H9 (cell line): ENCODE results near the gene EIF5A. TPM values are rescaled to one million over a fixed set of nuclear protein-coding genes. Genes with fewer than 3 reads are reported as not detected.

ENCODE experiments used
- DNase-seq: peaks from one replicate; pipeline ENCODE4 v3.0.0-alpha.2; 2017
- H2AFZ ChIP-seq: one replicate; pipeline ENCODE4 v1.6.1; 2013; ENCODE audit warnings: mild to moderate bottlenecking, low read length, control low read depth, moderate library complexity
- H2AK5ac ChIP-seq: 2 replicates; pipeline ENCODE4 v1.6.1; 2013; ENCODE audit warnings: low read length, control low read depth, mixed read lengths; ENCODE audit not compliant: insufficient read length
- H2BK120ac ChIP-seq: one replicate; pipeline ENCODE4 v1.6.1; 2013; ENCODE audit warnings: low read depth, mild to moderate bottlenecking, low read length, control low read depth, inconsistent platforms; ENCODE audit not compliant: poor library complexity, severe bottlenecking
- H2BK12ac ChIP-seq: 2 replicates; pipeline ENCODE4 v1.6.1; 2013; ENCODE audit warnings: low read length, control low read depth, mixed read lengths, low read depth; ENCODE audit not compliant: insufficient read length
- H2BK15ac ChIP-seq: 2 replicates; pipeline ENCODE4 v1.6.1; 2013; ENCODE audit warnings: low read depth, low read length, control low read depth
- H2BK20ac ChIP-seq: one replicate; pipeline ENCODE4 v1.6.1; 2013; ENCODE audit warnings: low read depth, mild to moderate bottlenecking, low read length, control low read depth, inconsistent platforms; ENCODE audit not compliant: poor library complexity, severe bottlenecking
- H2BK5ac ChIP-seq: 2 replicates; pipeline ENCODE4 v1.6.1; 2013; ENCODE audit warnings: low read length, control low read depth, mixed read lengths; ENCODE audit not compliant: insufficient read length
- H3K14ac ChIP-seq: 2 replicates; pipeline ENCODE4 v1.6.1; 2013; ENCODE audit warnings: low read length, control low read depth; ENCODE audit not compliant: insufficient read depth
- H3K18ac ChIP-seq: 2 replicates; pipeline ENCODE4 v1.6.1; 2013; ENCODE audit warnings: low read depth, mild to moderate bottlenecking, mixed read lengths, low read length, control low read depth; ENCODE audit not compliant: insufficient read length
- H3K23ac ChIP-seq: 2 replicates; pipeline ENCODE4 v1.6.1; 2013; ENCODE audit warnings: low read length, control low read depth, mixed read lengths, low read depth; ENCODE audit not compliant: insufficient read length
- H3K23me2 ChIP-seq: 2 replicates; pipeline ENCODE4 v1.6.1; 2013; ENCODE audit warnings: low read depth, mild to moderate bottlenecking, mixed read lengths, low read length, control low read depth; ENCODE audit not compliant: insufficient read length, poor library complexity, severe bottlenecking
- H3K27ac ChIP-seq: 2 replicates; pipeline ENCODE4 v1.5.1; 2013; ENCODE audit warnings: low read length, control low read depth, mixed read lengths, low read depth; ENCODE audit not compliant: insufficient read length
- H3K27me3 ChIP-seq: 2 replicates; pipeline ENCODE4 v1.6.1; 2013; ENCODE audit warnings: low read length, control low read depth, inconsistent platforms; ENCODE audit not compliant: insufficient read depth
- H3K4ac ChIP-seq: 2 replicates; pipeline ENCODE4 v1.6.1; 2013; ENCODE audit warnings: low read depth, mild to moderate bottlenecking, control low read depth, inconsistent platforms, low read length, moderate library complexity
- H3K4me1 ChIP-seq: 2 replicates; pipeline ENCODE4 v1.6.1; 2013; ENCODE audit warnings: low read length, control low read depth, inconsistent platforms; ENCODE audit not compliant: insufficient read depth
- H3K4me2 ChIP-seq: 2 replicates; pipeline ENCODE4 v1.6.1; 2013; ENCODE audit warnings: low read length, control low read depth, mixed read lengths; ENCODE audit not compliant: insufficient read length, insufficient read depth
- H3K56ac ChIP-seq: 2 replicates; pipeline ENCODE4 v1.6.1; 2013; ENCODE audit warnings: low read depth, mild to moderate bottlenecking, mixed read lengths, low read length, control low read depth; ENCODE audit not compliant: insufficient read length
- H3K79me1 ChIP-seq: 2 replicates; pipeline ENCODE4 v1.6.1; 2013; ENCODE audit warnings: low read depth, mild to moderate bottlenecking, moderate library complexity, low read length, control low read depth, inconsistent platforms; ENCODE audit not compliant: insufficient read depth, poor library complexity, severe bottlenecking
- H3K79me2 ChIP-seq: 2 replicates; pipeline ENCODE4 v1.6.1; 2013; ENCODE audit warnings: low read length, control low read depth, inconsistent platforms; ENCODE audit not compliant: insufficient read depth
- H3K9ac ChIP-seq: 2 replicates; pipeline ENCODE4 v1.6.1; 2013; ENCODE audit warnings: low read length, control low read depth, mixed read lengths; ENCODE audit not compliant: insufficient read length; ENCODE audit errors: extremely low read depth
- H3K9me3 ChIP-seq: one replicate; pipeline ENCODE4 v1.6.1; 2013; ENCODE audit warnings: low read depth, low read length, inconsistent platforms; ENCODE audit not compliant: control insufficient read depth
- H3T11ph ChIP-seq: one replicate; pipeline ENCODE4 v1.6.1; 2013; ENCODE audit warnings: mild to moderate bottlenecking, low read length, control low read depth, inconsistent platforms
- H4K20me1 ChIP-seq: one replicate; pipeline ENCODE4 v1.6.1; 2013; ENCODE audit not compliant: control insufficient read depth, insufficient read length, insufficient read depth
- H4K5ac ChIP-seq: 2 replicates; pipeline ENCODE4 v1.6.1; 2013; ENCODE audit warnings: low read depth, mild to moderate bottlenecking, mixed read lengths, low read length, control low read depth; ENCODE audit not compliant: insufficient read length
- H4K8ac ChIP-seq: replicated peaks from 2 replicates; pipeline ENCODE4 v1.6.1; 2013; ENCODE audit warnings: low read length, control low read depth, mixed read lengths, low read depth; ENCODE audit not compliant: insufficient read length
- H4K91ac ChIP-seq: 2 replicates; pipeline ENCODE4 v1.6.1; 2013; ENCODE audit warnings: low read depth, mild to moderate bottlenecking, moderate library complexity, mixed read lengths, low read length, control low read depth; ENCODE audit not compliant: insufficient read length
- H3K27ac Mint-ChIP-seq, 3 experiments: 2 replicates in 2 of 3; 3 replicates in 1 of 3; pipeline ENCODE4 v1.8.0; 2020 to 2021; ENCODE audit warnings: mixed read lengths in 3 of 3, mild to moderate bottlenecking in 1 of 3, moderate library complexity in 1 of 3
- H3K27me3 Mint-ChIP-seq: 2 replicates; pipeline ENCODE4 v1.8.0; 2021; ENCODE audit warnings: low read depth, mild to moderate bottlenecking, moderate library complexity, mixed read lengths
- H3K36me3 Mint-ChIP-seq, 3 experiments: 2 replicates in 2 of 3; 3 replicates in 1 of 3; pipeline ENCODE4 v1.8.0; 2020 to 2021; ENCODE audit warnings: low read depth in 3 of 3, mixed read lengths in 3 of 3; ENCODE audit not compliant: insufficient read depth in 1 of 3
- H3K4me1 Mint-ChIP-seq, 2 experiments: 2 replicates each; pipeline ENCODE4 v1.8.0; 2020; ENCODE audit warnings: mixed read lengths in 2 of 2
- H3K4me3 Mint-ChIP-seq, 2 experiments: 2 replicates in 1 of 2; 3 replicates in 1 of 2; pipeline ENCODE4 v1.8.0; 2020 to 2021; ENCODE audit warnings: mild to moderate bottlenecking in 2 of 2, mixed read lengths in 2 of 2, moderate library complexity in 1 of 2
- H3K9me3 Mint-ChIP-seq, 2 experiments: 2 replicates in 1 of 2; 3 replicates in 1 of 2; pipeline ENCODE4 v1.8.0; 2020; ENCODE audit warnings: mild to moderate bottlenecking in 2 of 2, mixed read lengths in 2 of 2, moderate library complexity in 1 of 2
- WGBS: extraction: QIAGEN DNeasy Blood & Tissue Kit; methylation state at CpG from one replicate; pipeline ENCODE4 v1.1.7; 2013; ENCODE audit warnings: missing lambda C conversion rate, low lambda C conversion rate, mixed read lengths; ENCODE audit not compliant: insufficient read length; ENCODE audit errors: extremely low coverage; 5-methylcytosine and 5-hydroxymethylcytosine counted together
- total RNA-seq: library from RNA; stranded (reverse); gene quantifications from 2 replicates; pipeline ENCODE4 v1.2.1, GENCODE V29; 2021
- TF ChIP-seq, protein P1 (sequence below): fragments of 200-600 bp; sonication (generic); conservative IDR thresholded peaks from 3 replicates; pipeline ENCODE4 v1.8.0; 2021; ENCODE audit warnings: antibody characterized with exemption, mild to moderate bottlenecking

EIF5A gene
- total RNA-seq, 1 experiment from 2014 or later = 978 TPM

DNA sequence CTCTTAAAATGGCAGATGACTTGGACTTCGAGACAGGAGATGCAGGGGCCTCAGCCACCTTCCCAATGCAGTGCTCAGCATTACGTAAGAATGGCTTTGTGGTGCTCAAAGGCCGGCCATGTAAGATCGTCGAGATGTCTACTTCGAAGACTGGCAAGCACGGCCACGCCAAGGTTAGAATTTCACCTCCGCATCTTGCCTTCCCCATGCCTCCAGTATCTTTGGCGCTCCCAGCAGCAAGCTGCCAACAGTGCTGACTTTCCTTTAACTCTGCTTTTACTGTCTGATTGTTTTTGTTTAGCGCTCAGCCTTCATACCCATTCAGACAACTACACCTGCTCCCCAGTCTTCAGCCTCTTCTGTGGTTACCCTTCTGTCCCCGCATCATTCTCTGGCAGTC is 2.2 kb downstream of the EIF5A start:
- Histone ChIP-seq H3T11ph (no peak overlapping the region), H2BK12ac (no peak overlapping the region), H3K27ac (no peak overlapping the region), H3K23ac (no peak overlapping the region), H3K79me1 (no peaks in the 10 kb centered on the region), H3K18ac (no peak overlapping the region), H2BK20ac (no peak overlapping the region), H2AK5ac (no peak overlapping the region), H4K8ac (no peak overlapping the region), H3K9ac (no peak overlapping the region), H3K23me2 (peaks cover 11% of the 10 kb centered on the region), H3K27me3 (no peaks in the 10 kb centered on the region), H4K20me1 (no peaks in the 10 kb centered on the region), H3K4me2 (peak overlapping the region; percentile 81), H3K14ac (no peak overlapping the region), H3K4me1 (peaks cover 2% of the 10 kb centered on the region; the same call in 1 of the 2 replicates), H3K79me2 (peaks cover 21% of the 10 kb centered on the region), H4K91ac (no peak overlapping the region), H2BK5ac (no peak overlapping the region), H3K9me3 (no peaks in the 10 kb centered on the region), H2BK15ac (no peak overlapping the region), H3K56ac (no peak overlapping the region), H3K4ac (no peak overlapping the region), H2AFZ (no peak overlapping the region), H4K5ac (no peak overlapping the region), H2BK120ac (no peak overlapping the region)
- Mint-ChIP-seq H3K27ac (peak overlapping the region; percentile 9 to 94 (median 34); a peak in 2 of 7 replicates), H3K4me1 (peaks cover 35 to 41% of the 10 kb centered on the region in 2 experiments), H3K27me3 (no peaks in the 10 kb centered on the region; the same call in none of the 2 replicates), H3K4me3 (peak overlapping the region; percentile 93 to 94), H3K9me3 (peaks cover 0 to 3% of the 10 kb centered on the region in 2 experiments; a peak in 1 of 5 replicates), H3K36me3 (peaks cover 47 to 63% (median 56%) of the 10 kb centered on the region in 3 experiments)
- DNase-seq = no peak
- TF ChIP-seq, protein P1, sequence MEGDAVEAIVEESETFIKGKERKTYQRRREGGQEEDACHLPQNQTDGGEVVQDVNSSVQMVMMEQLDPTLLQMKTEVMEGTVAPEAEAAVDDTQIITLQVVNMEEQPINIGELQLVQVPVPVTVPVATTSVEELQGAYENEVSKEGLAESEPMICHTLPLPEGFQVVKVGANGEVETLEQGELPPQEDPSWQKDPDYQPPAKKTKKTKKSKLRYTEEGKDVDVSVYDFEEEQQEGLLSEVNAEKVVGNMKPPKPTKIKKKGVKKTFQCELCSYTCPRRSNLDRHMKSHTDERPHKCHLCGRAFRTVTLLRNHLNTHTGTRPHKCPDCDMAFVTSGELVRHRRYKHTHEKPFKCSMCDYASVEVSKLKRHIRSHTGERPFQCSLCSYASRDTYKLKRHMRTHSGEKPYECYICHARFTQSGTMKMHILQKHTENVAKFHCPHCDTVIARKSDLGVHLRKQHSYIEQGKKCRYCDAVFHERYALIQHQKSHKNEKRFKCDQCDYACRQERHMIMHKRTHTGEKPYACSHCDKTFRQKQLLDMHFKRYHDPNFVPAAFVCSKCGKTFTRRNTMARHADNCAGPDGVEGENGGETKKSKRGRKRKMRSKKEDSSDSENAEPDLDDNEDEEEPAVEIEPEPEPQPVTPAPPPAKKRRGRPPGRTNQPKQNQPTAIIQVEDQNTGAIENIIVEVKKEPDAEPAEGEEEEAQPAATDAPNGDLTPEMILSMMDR = no peak
- WGBS = no CpG with 5 or more reads among the region's 12 CpGs
